Activated CD8-positive, alpha-beta memory T cell treated with anti-CD3 and anti-CD28 coated beads for 36 hours (primary cell): ENCODE measurements around the gene CETP. TPM values are rescaled to one million over a fixed set of nuclear protein-coding genes. Genes with fewer than 3 reads are reported as not detected.
"Not testable (repeated sequence)": the region's sequence is repeated elsewhere in the genome, so short reads cannot be mapped to it uniquely, and the experiment has no call there.

Experiments used
- CTCF ChIA-PET: fragments of 350-600 bp; sonication (Branson Sonifier 250); formaldehyde crosslinking; loops from one replicate; lab custom pipeline; 2021; ENCODE audit warnings: antibody characterized with exemption; lab: Charles Lee
- POLR2A ChIA-PET: fragments of 350-600 bp; sonication (Branson Sonifier 250); formaldehyde crosslinking; loops from one replicate; lab custom pipeline; 2021; ENCODE audit warnings: antibody characterized with exemption; lab: Charles Lee
- total RNA-seq, 2 experiments: library from RNA; stranded (reverse); gene quantifications; one replicate each; pipeline ENCODE4 v1.2.3, GENCODE V29; 2021

The CETP gene
- total RNA-seq, 2 experiments from 2014 or later = 0.13 TPM; not detected in 1

- POLR2A ChIA-PET = interaction anchor here (1.1 to 1.5 kb wide), 3 partner anchors 10 to 57 kb away, joined by 3 to 9 read pairs (median 4); no protein-coding TSS in a partner anchor
- CTCF ChIA-PET = interaction anchor here (0.8 to 4.1 kb wide), 2 partner anchors 20 to 100 kb away, joined by 3 to 27 read pairs; no protein-coding TSS in a partner anchor
Measured at GRCh38 chr16:56984639-56985038, 22.9 kb downstream of the CETP start.

- CTCF ChIA-PET = interaction anchor here (0.6 to 4.1 kb wide), 3 partner anchors 18 to 59 kb away, joined by 3 to 27 read pairs (median 3); no protein-coding TSS in a partner anchor
- POLR2A ChIA-PET = interaction anchor here (1.5 kb wide), 1 partner anchor 56 kb away, joined by 4 read pairs; no protein-coding TSS in a partner anchor
Measured at GRCh38 chr16:56985288-56985961, 23.7 kb downstream of the CETP start.

- ChIA-PET CTCF (interaction anchor here (0.6 to 4.1 kb wide), 3 partner anchors 18 to 58 kb away, joined by 3 to 27 read pairs (median 3); no protein-coding TSS in a partner anchor), POLR2A (no interaction called here)
Measured at GRCh38 chr16:56985962-56986360, 24.2 kb downstream of the CETP start.

- CTCF ChIA-PET = interaction anchor here (4.1 kb wide), 1 partner anchor 21 kb away, joined by 27 read pairs; no protein-coding TSS in a partner anchor
- POLR2A ChIA-PET = interaction anchor here (0.9 to 1.1 kb wide), 2 partner anchors 8 to 9 kb away, joined by 3 to 4 read pairs; no protein-coding TSS in a partner anchor
Measured at GRCh38 chr16:56986361-56986760, 24.6 kb downstream of the CETP start.

- POLR2A ChIA-PET = interaction anchor here (0.6 to 1.1 kb wide), 4 partner anchors 8 to 44 kb away, joined by 3 to 4 read pairs (median 4); no protein-coding TSS in a partner anchor
- CTCF ChIA-PET = not testable (repeated sequence)
Measured at GRCh38 chr16:56986908-56987307, 25.2 kb downstream of the CETP start.

GRCh38 chr16:56987692-56988091, 25.9 kb downstream of the CETP start:
- CTCF ChIA-PET = interaction anchor here (1.1 to 2.3 kb wide), 4 partner anchors 11 to 58 kb away, joined by 3 to 9 read pairs (median 5); no protein-coding TSS in a partner anchor
- POLR2A ChIA-PET = interaction anchor here (0.6 kb wide), 2 partner anchors 15 to 43 kb away, joined by 3 to 4 read pairs; no protein-coding TSS in a partner anchor

GRCh38 chr16:56988161-56988947, 26.6 kb downstream of the CETP start:
- CTCF ChIA-PET = interaction anchor here (0.9 to 2.3 kb wide), 7 partner anchors 11 to 95 kb away, joined by 3 to 9 read pairs (median 4); no protein-coding TSS in a partner anchor
- POLR2A ChIA-PET = interaction anchor here (0.6 to 2.4 kb wide), 6 partner anchors 8 to 51 kb away, joined by 3 to 16 read pairs (median 8); no protein-coding TSS in a partner anchor

GRCh38 chr16:56988948-56989945, 27.5 kb downstream of the CETP start, which contains the start of gene NLRC5:
Gene NLRC5, plus strand, starts transcription at chr16:56989557. Its CDS starts 31,156 bp downstream, at chr16:57020713.
- CTCF ChIA-PET = interaction anchor here (0.9 to 2.3 kb wide), 9 partner anchors 10 to 94 kb away, joined by 3 to 13 read pairs (median 3); no protein-coding TSS in a partner anchor
- POLR2A ChIA-PET = interaction anchor here (0.6 to 2.4 kb wide), 14 partner anchors 8 to 72 kb away, joined by 3 to 16 read pairs (median 5); no protein-coding TSS in a partner anchor

GRCh38 chr16:56989988-56990387, 28.2 kb downstream of the CETP start:
- CTCF ChIA-PET = interaction anchor here (1.0 to 2.3 kb wide), 6 partner anchors 9 to 52 kb away, joined by 3 to 13 read pairs (median 8); no protein-coding TSS in a partner anchor

GRCh38 chr16:56990407-56991286, 28.9 kb downstream of the CETP start:
- ChIA-PET CTCF (interaction anchor here (1.3 to 1.4 kb wide), 2 partner anchors 26 to 51 kb away, joined by 9 to 13 read pairs; no protein-coding TSS in a partner anchor), POLR2A (interaction anchor here (0.7 to 2.4 kb wide), 7 partner anchors 9 to 71 kb away, joined by 4 to 16 read pairs (median 10); no protein-coding TSS in a partner anchor)

More at GRCh38 chr16:56989988-56990387, 28.2 kb downstream of the CETP start:
- POLR2A ChIA-PET = interaction anchor here (0.6 to 2.4 kb wide), 12 partner anchors 9 to 72 kb away, joined by 3 to 16 read pairs (median 6); no protein-coding TSS in a partner anchor

GRCh38 chr16:56992431-56992830, 30.7 kb downstream of the CETP start:
- POLR2A ChIA-PET = interaction anchor here (1.0 kb wide), 1 partner anchor 54 kb away, joined by 3 read pairs; no protein-coding TSS in a partner anchor
- CTCF ChIA-PET = interaction anchor here (1.1 to 1.8 kb wide), 7 partner anchors 10 to 53 kb away, joined by 3 to 7 read pairs (median 3); no protein-coding TSS in a partner anchor

GRCh38 chr16:56993204-56993603, 31.5 kb downstream of the CETP start:
- ChIA-PET POLR2A (interaction anchor here (1.0 kb wide), 1 partner anchor 55 kb away, joined by 3 read pairs; no protein-coding TSS in a partner anchor), CTCF (interaction anchor here (1.2 to 1.8 kb wide), 5 partner anchors 9 to 52 kb away, joined by 3 to 7 read pairs (median 3); no protein-coding TSS in a partner anchor)

- ChIA-PET CTCF (interaction anchor here (1.1 kb wide), 1 partner anchor 9 kb away, joined by 3 read pairs; no protein-coding TSS in a partner anchor), POLR2A (interaction anchor here (0.6 kb wide), 1 partner anchor 57 kb away, joined by 3 read pairs; no protein-coding TSS in a partner anchor)
Measured at GRCh38 chr16:56994311-56994710, 32.6 kb downstream of the CETP start.

GRCh38 chr16:56995136-56995805, 33.5 kb downstream of the CETP start:
- CTCF ChIA-PET = interaction anchor here (0.5 to 1.4 kb wide), 8 partner anchors 8 to 54 kb away, joined by 3 to 5 read pairs (median 3); no protein-coding TSS in a partner anchor
- POLR2A ChIA-PET = interaction anchor here (0.6 to 1.1 kb wide), 3 partner anchors 11 to 126 kb away, joined by 3 to 4 read pairs (median 3); no protein-coding TSS in a partner anchor

GRCh38 chr16:56997264-56997663, 35.5 kb downstream of the CETP start:
- CTCF ChIA-PET = no interaction called here
- POLR2A ChIA-PET = no interaction called here
